ENCODE data around the gene DOHH.

DNA sequence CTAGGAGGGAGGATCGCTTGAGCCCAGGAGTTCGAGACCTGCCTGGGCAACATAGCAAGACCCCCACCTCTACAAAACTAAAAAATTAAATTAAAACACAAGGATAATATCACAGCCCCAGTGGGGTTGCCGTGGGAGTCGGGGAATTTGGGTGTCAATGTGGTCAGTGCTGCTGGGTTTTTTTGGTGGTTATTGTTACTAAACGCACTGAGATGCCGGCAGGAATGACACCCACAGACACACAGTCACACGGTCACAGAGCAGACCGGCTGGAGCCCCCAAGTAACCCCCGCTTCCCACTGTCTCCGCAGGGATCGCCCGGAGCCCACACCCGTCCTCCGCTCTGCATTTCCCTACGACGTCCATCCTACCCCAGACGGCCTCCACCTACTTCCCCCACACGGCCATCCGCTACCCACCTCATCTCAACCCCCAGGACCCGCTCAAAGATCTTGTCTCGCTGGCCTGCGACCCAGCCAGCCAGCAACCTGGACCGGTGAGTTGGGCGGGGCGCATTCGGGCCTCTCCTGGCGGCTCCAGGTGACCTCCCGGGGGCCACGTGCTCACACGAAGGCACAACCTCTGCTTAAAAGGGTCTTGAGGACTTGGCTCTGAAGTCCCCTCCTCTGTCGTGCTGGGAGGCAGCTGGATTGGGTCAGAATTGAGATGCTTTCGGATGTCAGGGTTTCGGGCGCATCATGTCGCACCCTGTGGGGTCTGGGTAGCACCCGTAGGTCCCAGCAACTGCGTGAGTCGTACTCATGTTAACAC, 48.1 kb downstream of the DOHH start:
- TF ChIP-seq EP300 (IDR thresholded peaks at IDR 0.05) (no peak), POLR2AphosphoS5 (IDR thresholded peaks at IDR 0.05) (no peak), POLR2A (IDR thresholded peaks at IDR 0.05) (no peak)
- TF ChIP-seq, protein P1, sequence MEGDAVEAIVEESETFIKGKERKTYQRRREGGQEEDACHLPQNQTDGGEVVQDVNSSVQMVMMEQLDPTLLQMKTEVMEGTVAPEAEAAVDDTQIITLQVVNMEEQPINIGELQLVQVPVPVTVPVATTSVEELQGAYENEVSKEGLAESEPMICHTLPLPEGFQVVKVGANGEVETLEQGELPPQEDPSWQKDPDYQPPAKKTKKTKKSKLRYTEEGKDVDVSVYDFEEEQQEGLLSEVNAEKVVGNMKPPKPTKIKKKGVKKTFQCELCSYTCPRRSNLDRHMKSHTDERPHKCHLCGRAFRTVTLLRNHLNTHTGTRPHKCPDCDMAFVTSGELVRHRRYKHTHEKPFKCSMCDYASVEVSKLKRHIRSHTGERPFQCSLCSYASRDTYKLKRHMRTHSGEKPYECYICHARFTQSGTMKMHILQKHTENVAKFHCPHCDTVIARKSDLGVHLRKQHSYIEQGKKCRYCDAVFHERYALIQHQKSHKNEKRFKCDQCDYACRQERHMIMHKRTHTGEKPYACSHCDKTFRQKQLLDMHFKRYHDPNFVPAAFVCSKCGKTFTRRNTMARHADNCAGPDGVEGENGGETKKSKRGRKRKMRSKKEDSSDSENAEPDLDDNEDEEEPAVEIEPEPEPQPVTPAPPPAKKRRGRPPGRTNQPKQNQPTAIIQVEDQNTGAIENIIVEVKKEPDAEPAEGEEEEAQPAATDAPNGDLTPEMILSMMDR (IDR thresholded peaks at IDR 0.05) = no peak

Measured in sigmoid colon (tissue), 4 donors.